ENCODE measurements around the gene MLLT1. TPM values are rescaled to one million over a fixed set of nuclear protein-coding genes. Genes with fewer than 3 reads are reported as not detected.

The MLLT1 gene
- total RNA-seq, 1 experiment from 2014 or later: 54.9 TPM

DNA sequence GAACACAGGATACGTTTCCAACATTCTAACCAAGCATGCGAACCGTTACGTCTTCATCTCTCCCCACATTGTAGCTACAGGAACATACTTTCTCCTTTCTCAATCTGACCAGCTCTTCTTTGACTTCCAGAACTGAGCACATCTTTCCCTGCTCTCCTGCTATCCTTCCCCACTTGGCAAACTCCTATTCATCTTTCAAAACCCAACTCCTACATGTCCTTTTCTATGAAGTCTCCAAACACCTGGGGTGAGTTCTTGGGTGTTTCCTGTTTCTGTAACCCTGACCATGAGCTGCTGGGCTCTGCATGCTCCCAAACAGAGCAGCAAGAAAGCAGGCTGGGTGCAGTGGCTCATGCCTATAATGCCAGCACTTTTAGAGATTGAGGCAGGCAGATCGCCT, 47.0 kb upstream of the MLLT1 start:
- no peak overlapping the region for H3K18ac ChIP-seq (ENCODE audit: insufficient read length, low read depth, low read length)
- no peak overlapping the region for H2AFZ ChIP-seq (ENCODE audit: low read length)
- H3K79me2 ChIP-seq (ENCODE audit: insufficient read depth, low read length): no peaks in the 10 kb centered on the region
- Mint-ChIP-seq H3K4me1 (no peaks in the 10 kb centered on the region), H3K27ac (no peak overlapping the region; a peak in 1 of 7 replicates), H3K36me3 (ENCODE audit: insufficient read depth in 1 of 3, low read depth in 3 of 3) (peaks cover 0 to 5% (median 0%) of the 10 kb centered on the region in 3 experiments; a peak in 2 of 7 replicates), H3K4me3 (no peak overlapping the region), H3K27me3 (ENCODE audit: low read depth) (peaks cover 23% of the 10 kb centered on the region), H3K9me3 (peaks cover 7 to 53% of the 10 kb centered on the region in 2 experiments)
- H4K5ac ChIP-seq (ENCODE audit: insufficient read length, low read depth, low read length): no peak overlapping the region
- TF ChIP-seq, protein P1, sequence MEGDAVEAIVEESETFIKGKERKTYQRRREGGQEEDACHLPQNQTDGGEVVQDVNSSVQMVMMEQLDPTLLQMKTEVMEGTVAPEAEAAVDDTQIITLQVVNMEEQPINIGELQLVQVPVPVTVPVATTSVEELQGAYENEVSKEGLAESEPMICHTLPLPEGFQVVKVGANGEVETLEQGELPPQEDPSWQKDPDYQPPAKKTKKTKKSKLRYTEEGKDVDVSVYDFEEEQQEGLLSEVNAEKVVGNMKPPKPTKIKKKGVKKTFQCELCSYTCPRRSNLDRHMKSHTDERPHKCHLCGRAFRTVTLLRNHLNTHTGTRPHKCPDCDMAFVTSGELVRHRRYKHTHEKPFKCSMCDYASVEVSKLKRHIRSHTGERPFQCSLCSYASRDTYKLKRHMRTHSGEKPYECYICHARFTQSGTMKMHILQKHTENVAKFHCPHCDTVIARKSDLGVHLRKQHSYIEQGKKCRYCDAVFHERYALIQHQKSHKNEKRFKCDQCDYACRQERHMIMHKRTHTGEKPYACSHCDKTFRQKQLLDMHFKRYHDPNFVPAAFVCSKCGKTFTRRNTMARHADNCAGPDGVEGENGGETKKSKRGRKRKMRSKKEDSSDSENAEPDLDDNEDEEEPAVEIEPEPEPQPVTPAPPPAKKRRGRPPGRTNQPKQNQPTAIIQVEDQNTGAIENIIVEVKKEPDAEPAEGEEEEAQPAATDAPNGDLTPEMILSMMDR (conservative IDR thresholded peaks at IDR 0.05): no peak
- no peaks in the 10 kb centered on the region for H3K4me1 ChIP-seq (ENCODE audit: insufficient read depth, low read length)
- H3K9me3 ChIP-seq (ENCODE audit: control insufficient read depth, low read depth, low read length): no peaks in the 10 kb centered on the region
- no peak overlapping the region for H3K9ac ChIP-seq (ENCODE audit: extremely low read depth, insufficient read length, low read length)
- H3K27me3 ChIP-seq (ENCODE audit: insufficient read depth, low read length): no peaks in the 10 kb centered on the region
- no peak overlapping the region for H2BK5ac ChIP-seq (ENCODE audit: insufficient read length, low read length)
- no peak overlapping the region for H3K27ac ChIP-seq (ENCODE audit: insufficient read length, low read depth, low read length)
- H3T11ph ChIP-seq (ENCODE audit: low read length): no peak overlapping the region
- no peak overlapping the region for H2AK5ac ChIP-seq (ENCODE audit: insufficient read length, low read length)
- no peak for DNase-seq
- H3K79me1 ChIP-seq (ENCODE audit: insufficient read depth, low read depth, low read length, poor library complexity, severe bottlenecking): no peaks in the 10 kb centered on the region
- no peak overlapping the region for H4K91ac ChIP-seq (ENCODE audit: insufficient read length, low read depth, low read length)
- no peak overlapping the region for H2BK20ac ChIP-seq (ENCODE audit: low read depth, low read length, poor library complexity, severe bottlenecking)
- H4K20me1 ChIP-seq (ENCODE audit: control insufficient read depth, insufficient read depth, insufficient read length): no peaks in the 10 kb centered on the region
- H3K4me2 ChIP-seq (ENCODE audit: insufficient read depth, insufficient read length, low read length): no peak overlapping the region
- H3K23ac ChIP-seq (ENCODE audit: insufficient read length, low read depth, low read length): no peak overlapping the region
- H2BK120ac ChIP-seq (ENCODE audit: low read depth, low read length, poor library complexity, severe bottlenecking): no peak overlapping the region
- H3K4ac ChIP-seq (ENCODE audit: low read depth, low read length): no peak overlapping the region
- H3K14ac ChIP-seq (ENCODE audit: insufficient read depth, low read length): no peak overlapping the region
- H4K8ac ChIP-seq (replicated peaks; ENCODE audit: insufficient read length, low read depth, low read length): no peak overlapping the region
- H2BK15ac ChIP-seq (ENCODE audit: low read depth, low read length): no peak overlapping the region
- H2BK12ac ChIP-seq (ENCODE audit: insufficient read length, low read depth, low read length): no peak overlapping the region
- H3K56ac ChIP-seq (ENCODE audit: insufficient read length, low read depth, low read length): no peak overlapping the region
- H3K23me2 ChIP-seq (ENCODE audit: insufficient read length, low read depth, low read length, poor library complexity, severe bottlenecking): no peaks in the 10 kb centered on the region
- WGBS (ENCODE audit: extremely low coverage, insufficient read length, low lambda C conversion rate): no CpG with 5 or more reads among the region's 5 CpGs
